ENCODE data around the gene TPD52L3.

The TPD52L3 gene

DNA sequence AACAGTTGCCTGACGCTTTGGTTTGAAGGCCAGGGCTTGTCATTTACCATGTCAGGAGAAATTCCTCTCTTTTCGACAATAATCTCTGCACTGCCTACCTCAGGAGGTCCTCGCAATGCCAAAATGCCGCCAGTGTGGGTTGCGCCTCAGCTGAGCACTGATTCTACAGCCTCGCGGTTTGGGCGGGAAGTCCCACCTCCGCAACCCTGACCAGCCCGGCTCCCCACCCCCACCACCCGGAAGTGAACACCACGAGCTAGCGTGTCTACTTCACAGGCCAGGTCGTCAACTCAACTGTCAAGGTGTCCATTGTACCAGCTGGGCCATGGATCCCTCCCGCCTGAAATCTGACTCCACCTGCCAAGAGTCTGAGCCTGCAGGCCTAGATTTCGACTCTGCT, at the start of gene TPD52L3:
Gene TPD52L3, plus strand, starts transcription at position 273 of the 400 bp plus-strand sequence. CDS start 221 bp downstream, outside the sequence.
- H4K20me1 ChIP-seq: no peaks in the 10 kb centered on the region
- no peak within 1 kb of the TSS for H3K27ac ChIP-seq
- H3K9me3 ChIP-seq (replicated peaks in 1 of 11): peaks cover 0 to 16% (median 8%) of the 10 kb centered on the region in 11 experiments; a peak in 11 of 22 replicates
- H3K9ac ChIP-seq: no peak within 1 kb of the TSS
- no peak within 1 kb of the TSS; a peak in 1 of 22 replicates for H3K4me2 ChIP-seq
- no peaks in the 10 kb centered on the region for H3K36me3 ChIP-seq
- H3K27me3 ChIP-seq: no peaks in the 10 kb centered on the region
- no peak for TF ChIP-seq Cebpa-rat (IDR thresholded peaks at IDR 0.05)
- peaks cover 0 to 8% (median 4%) of the 10 kb centered on the region in 10 experiments; a peak in 7 of 20 replicates for H3K4me1 ChIP-seq
- no peak within 1 kb of the TSS for H3K4me3 ChIP-seq

DNA sequence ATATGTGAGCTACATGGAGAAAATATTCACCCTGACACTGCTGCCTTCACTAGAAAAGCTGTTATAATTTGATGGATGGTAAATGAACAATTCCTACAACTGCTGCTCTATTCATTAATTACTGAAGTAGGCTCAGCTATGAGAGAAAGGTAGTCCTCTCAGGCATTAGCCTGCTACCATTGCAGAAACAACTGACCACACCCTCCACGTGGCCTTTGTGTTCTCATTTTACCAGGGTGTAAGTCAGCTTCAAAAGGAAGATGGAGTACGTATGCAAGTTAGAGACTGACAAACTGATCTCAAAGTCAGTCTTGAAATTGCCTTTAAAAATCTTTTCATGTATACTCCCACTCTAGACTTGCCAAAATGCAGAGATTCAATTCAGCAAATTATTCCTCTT, 26.3 kb upstream of the TPD52L3 start:
- H4K20me1 ChIP-seq: no peaks in the 10 kb centered on the region
- no peak overlapping the region for H3K9ac ChIP-seq
- H3K4me3 ChIP-seq: no peak overlapping the region
- H3K36me3 ChIP-seq: no peaks in the 10 kb centered on the region
- H3K4me2 ChIP-seq: no peak overlapping the region
- no peak overlapping the region for H3K27ac ChIP-seq
- no peak for TF ChIP-seq Cebpa-rat (IDR thresholded peaks at IDR 0.05)
- no peaks in the 10 kb centered on the region for H3K4me1 ChIP-seq
- no peaks in the 10 kb centered on the region for H3K27me3 ChIP-seq
- no peaks in the 10 kb centered on the region for H3K9me3 ChIP-seq (replicated peaks in 1 of 11)

DNA sequence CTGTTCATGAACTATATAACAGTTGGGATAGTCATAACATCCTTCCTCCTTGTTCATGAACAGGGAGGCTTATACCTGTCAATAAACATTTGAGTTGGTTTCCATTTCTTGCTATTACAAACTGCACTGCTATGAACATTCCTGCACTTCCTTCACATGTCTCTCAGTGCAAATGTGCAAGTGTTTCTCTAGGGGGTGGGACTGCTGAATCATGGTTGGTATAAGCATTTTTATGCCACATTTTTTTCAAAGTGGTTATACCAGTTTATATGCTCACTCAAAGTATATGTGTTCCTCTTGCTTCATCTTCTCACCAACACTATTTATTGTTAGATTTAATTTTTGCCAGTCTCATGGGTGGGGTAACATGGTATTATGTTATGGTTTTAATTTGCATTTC, 25.8 kb upstream of the TPD52L3 start:
- no peak overlapping the region for H3K4me2 ChIP-seq
- no peak overlapping the region for H3K4me3 ChIP-seq
- no peaks in the 10 kb centered on the region for H4K20me1 ChIP-seq
- H3K4me1 ChIP-seq: peaks cover 0 to 3% (median 2%) of the 10 kb centered on the region in 10 experiments; a peak in 10 of 20 replicates
- H3K9ac ChIP-seq: no peak overlapping the region
- H3K9me3 ChIP-seq (replicated peaks in 1 of 11): no peaks in the 10 kb centered on the region
- no peak overlapping the region for H3K27ac ChIP-seq
- no peaks in the 10 kb centered on the region for H3K36me3 ChIP-seq
- H3K27me3 ChIP-seq: no peaks in the 10 kb centered on the region
- no peak for TF ChIP-seq Cebpa-rat (IDR thresholded peaks at IDR 0.05)

DNA sequence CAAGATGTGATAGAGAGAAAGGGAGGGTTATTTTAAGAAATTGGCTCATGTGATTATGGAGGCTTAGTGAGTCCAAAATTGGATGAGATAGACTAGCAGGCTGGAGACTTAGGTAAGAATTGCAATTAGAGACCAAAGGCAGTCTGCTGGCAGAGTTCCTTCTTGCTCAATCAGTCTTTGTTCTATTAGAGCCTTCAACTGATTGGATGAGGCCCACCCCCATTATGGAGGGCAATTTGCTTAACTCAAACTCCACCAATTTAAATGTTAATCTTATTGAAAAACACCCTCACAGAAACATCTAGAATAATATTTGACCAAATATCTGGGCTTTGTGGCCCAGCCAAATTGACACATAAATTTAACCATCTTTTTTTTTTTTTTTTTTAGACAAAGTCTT, 23.9 kb upstream of the TPD52L3 start:
- Histone ChIP-seq H3K27me3 (no peaks in the 10 kb centered on the region), H3K4me1 (peaks cover 0 to 10% (median 7%) of the 10 kb centered on the region in 10 experiments; a peak in 12 of 20 replicates), H3K4me2 (no peak overlapping the region), H3K4me3 (no peak overlapping the region), H3K9ac (no peak overlapping the region), H4K20me1 (no peaks in the 10 kb centered on the region), H3K27ac (no peak overlapping the region), H3K36me3 (no peaks in the 10 kb centered on the region), H3K9me3 (replicated peaks in 1 of 11) (peaks cover 0 to 8% (median 6%) of the 10 kb centered on the region in 11 experiments; a peak in 7 of 22 replicates)
- no peak for TF ChIP-seq Cebpa-rat (IDR thresholded peaks at IDR 0.05)

DNA sequence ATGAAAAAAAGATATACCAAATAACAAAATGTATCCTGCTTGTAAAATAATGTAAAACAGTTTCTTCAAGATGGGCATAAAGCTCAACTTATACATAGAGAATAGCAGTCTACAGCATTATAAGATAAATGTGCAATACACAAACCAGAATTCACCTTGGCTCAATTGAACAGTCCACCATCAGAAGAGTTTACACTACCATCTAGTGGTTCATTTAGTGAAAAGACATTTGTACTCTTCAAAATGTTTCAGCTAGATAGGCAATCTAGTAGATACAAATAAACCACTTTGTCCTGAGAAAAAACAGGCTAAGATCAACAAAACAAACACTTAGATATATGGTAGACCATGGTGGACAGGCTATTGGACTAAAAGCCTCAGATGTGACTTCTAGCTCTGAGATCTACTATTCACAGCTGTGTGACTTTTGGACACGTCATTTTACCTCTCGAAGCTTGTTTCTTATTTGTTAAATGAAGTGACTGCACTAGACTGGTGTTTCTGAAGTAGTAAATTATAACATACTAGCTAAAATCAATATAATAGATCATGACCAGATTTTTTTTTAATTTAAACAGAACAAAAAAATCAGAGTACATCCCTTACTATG, 22.1 kb upstream of the TPD52L3 start:
- Histone ChIP-seq H3K27me3 (no peaks in the 10 kb centered on the region), H3K36me3 (no peaks in the 10 kb centered on the region), H3K9ac (no peak overlapping the region), H4K20me1 (no peaks in the 10 kb centered on the region), H3K9me3 (replicated peaks in 1 of 11) (peaks cover 0 to 10% (median 6%) of the 10 kb centered on the region in 11 experiments; a peak in 7 of 22 replicates), H3K4me2 (no peak overlapping the region), H3K4me3 (no peak overlapping the region), H3K4me1 (peaks cover 0 to 10% (median 7%) of the 10 kb centered on the region in 10 experiments; a peak in 12 of 20 replicates), H3K27ac (no peak overlapping the region)
- no peak for TF ChIP-seq Cebpa-rat (IDR thresholded peaks at IDR 0.05)

DNA sequence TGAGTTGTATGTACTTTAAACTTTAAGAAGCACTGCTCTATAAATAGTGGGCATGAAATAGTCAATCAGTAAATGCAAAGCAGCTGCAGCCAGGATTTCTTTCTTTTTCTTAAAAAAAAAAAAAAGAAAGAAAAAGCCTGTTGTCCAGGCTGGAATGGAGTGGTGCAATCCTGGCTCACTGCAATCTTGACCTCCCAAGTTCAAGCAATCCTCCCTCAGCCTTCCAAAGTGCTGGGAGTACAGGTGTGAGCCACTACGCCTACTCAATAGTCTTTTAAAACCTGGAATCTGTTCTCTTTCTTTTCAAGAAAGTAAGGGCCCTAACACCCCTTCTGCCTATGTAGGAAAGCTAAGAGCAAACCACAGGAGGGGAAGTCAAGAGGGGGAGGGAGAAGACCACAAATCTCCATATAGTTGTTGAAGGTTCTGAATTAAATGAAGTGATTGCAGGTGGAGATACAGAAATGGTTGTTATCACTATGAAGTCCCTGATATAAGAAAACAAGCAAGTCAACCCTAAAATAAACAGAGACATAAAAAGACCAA, 20.6 kb upstream of the TPD52L3 start:
- H3K4me2 ChIP-seq: peak overlapping the region in 6 of 11 experiments; percentile 8 to 43 (median 26); a peak in 5 of 22 replicates
- no peak overlapping the region for H3K27ac ChIP-seq
- peaks cover 0 to 10% (median 6%) of the 10 kb centered on the region in 11 experiments; a peak in 7 of 22 replicates for H3K9me3 ChIP-seq (replicated peaks in 1 of 11)
- peak overlapping the region in 2 of 11 experiments; percentile 30 to 39; a peak in 2 of 22 replicates for H3K9ac ChIP-seq
- H3K36me3 ChIP-seq: no peaks in the 10 kb centered on the region
- no peaks in the 10 kb centered on the region for H4K20me1 ChIP-seq
- no peak for TF ChIP-seq Cebpa-rat (IDR thresholded peaks at IDR 0.05)
- H3K27me3 ChIP-seq: no peaks in the 10 kb centered on the region
- peaks cover 0 to 10% (median 7%) of the 10 kb centered on the region in 10 experiments; a peak in 12 of 20 replicates for H3K4me1 ChIP-seq
- H3K4me3 ChIP-seq: no peak overlapping the region

DNA sequence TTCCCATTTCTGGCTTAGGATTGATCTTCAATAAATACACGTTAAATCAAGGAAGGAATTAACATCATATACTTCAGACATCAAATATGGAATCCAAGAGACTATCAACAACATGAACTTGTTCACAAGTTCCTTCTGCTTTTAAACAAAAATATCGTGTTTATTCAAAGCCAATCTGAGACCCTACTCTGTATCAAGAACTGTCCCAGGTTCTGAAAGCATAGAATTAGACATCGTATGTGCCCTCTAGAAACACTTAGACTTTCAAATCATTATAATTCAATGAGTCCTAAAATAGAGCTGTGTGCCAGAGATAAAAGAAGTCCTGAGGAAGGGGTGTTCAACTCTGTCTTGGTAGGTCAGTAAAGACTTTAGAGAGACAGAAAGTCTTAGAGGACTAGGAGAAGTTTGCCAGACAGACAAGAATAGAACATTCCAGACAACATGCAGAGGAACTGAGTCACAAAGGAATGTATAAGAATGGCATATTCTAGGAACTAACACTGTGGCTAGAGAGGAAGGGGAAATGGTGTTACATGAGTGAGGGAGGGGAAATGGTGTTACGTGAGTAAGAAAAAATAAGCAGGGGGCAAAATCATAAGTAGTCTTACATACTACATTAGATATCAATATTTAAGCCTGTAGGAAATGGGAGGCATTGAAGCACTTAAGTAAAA, 2.9 kb downstream of the TPD52L3 start:
- H3K27me3 ChIP-seq: no peaks in the 10 kb centered on the region
- peak overlapping the region in 6 of 11 experiments; percentile 18 to 46 (median 34); a peak in 7 of 22 replicates for H3K4me2 ChIP-seq
- no peaks in the 10 kb centered on the region for H4K20me1 ChIP-seq
- no peak overlapping the region for H3K9ac ChIP-seq
- TF ChIP-seq Cebpa-rat (IDR thresholded peaks at IDR 0.05): no peak
- H3K4me3 ChIP-seq: no peak overlapping the region
- peaks cover 0 to 8% (median 4%) of the 10 kb centered on the region in 10 experiments; a peak in 7 of 20 replicates for H3K4me1 ChIP-seq
- H3K9me3 ChIP-seq (replicated peaks in 1 of 11): peaks cover 19 to 39% (median 28%) of the 10 kb centered on the region in 11 experiments
- no peaks in the 10 kb centered on the region for H3K36me3 ChIP-seq
- no peak overlapping the region for H3K27ac ChIP-seq

DNA sequence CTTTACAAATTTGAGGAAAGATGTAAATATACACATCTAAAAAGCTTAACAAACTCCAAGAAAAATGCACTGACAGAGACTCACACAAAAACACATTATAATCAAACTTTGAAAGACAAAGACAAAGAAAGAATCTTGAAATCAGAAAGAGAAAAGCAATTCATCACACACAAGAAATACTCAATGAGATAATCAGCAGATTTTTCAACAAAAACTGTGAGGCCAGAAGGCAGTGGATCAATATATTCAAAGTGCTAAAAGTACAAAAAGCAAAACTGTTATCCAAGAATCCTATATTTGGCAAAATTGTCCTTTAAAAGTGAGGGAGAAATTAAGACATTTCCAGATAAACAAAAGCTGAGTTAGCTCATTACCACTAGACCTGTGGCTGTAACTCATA, 6.1 kb downstream of the TPD52L3 start:
- H3K4me1 ChIP-seq: peaks cover 0 to 8% (median 4%) of the 10 kb centered on the region in 10 experiments; a peak in 7 of 20 replicates
- H3K4me3 ChIP-seq: no peak overlapping the region
- TF ChIP-seq Cebpa-rat (IDR thresholded peaks at IDR 0.05): no peak
- no peak overlapping the region for H3K27ac ChIP-seq
- no peaks in the 10 kb centered on the region for H4K20me1 ChIP-seq
- H3K9me3 ChIP-seq (replicated peaks in 1 of 11): peaks cover 23 to 41% (median 30%) of the 10 kb centered on the region in 11 experiments
- no peaks in the 10 kb centered on the region for H3K36me3 ChIP-seq
- no peaks in the 10 kb centered on the region for H3K27me3 ChIP-seq
- no peak overlapping the region for H3K9ac ChIP-seq
- no peak overlapping the region for H3K4me2 ChIP-seq

DNA sequence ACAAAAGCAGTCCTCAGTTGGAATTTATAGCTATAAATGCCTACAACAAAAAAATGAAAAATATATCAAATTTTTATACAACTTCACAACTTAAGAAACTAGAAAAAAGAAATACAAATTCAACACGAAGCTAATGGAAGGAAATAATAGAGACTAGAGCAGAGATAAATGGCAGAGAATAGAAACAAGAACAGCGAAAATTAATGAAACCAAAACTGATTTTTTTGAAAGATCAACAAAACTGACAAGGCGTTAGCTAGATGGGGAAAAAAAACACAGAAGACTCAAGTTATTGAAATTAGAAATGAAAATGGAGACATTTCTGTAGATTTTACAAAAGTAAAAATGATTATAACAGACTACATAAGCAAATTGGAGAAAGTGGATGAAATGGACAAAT, 20.6 kb downstream of the TPD52L3 start:
- no peak overlapping the region for H3K4me3 ChIP-seq
- no peaks in the 10 kb centered on the region for H3K4me1 ChIP-seq
- no peak overlapping the region for H3K27ac ChIP-seq
- H3K27me3 ChIP-seq: no peaks in the 10 kb centered on the region
- H3K36me3 ChIP-seq: no peaks in the 10 kb centered on the region
- H3K9me3 ChIP-seq (replicated peaks in 1 of 11): no peaks in the 10 kb centered on the region
- no peak overlapping the region for H3K9ac ChIP-seq
- no peak overlapping the region for H3K4me2 ChIP-seq
- no peak for TF ChIP-seq Cebpa-rat (IDR thresholded peaks at IDR 0.05)
- H4K20me1 ChIP-seq: no peaks in the 10 kb centered on the region

Data from BLaER1 treated with 17β-estradiol and CSF1 and Interleukin-3, amounts not matched to agents 10 nM and 100 nM (cell line).